ENCODE results near the gene LNX1.

GRCh38 chr4:53483250-53483649 is 108.0 kb downstream of the LNX1 start:
- TF ChIP-seq POLR2A (IDR thresholded peaks at IDR 0.05; ENCODE audit: low read length) = no peak
- no peak for TF ChIP-seq GATA1 (IDR thresholded peaks at IDR 0.05; ENCODE audit: low read depth, low read length)
